Osteoblast (primary cell): ENCODE measurements around the gene TFIP11. TPM values are rescaled to one million over a fixed set of nuclear protein-coding genes. Genes with fewer than 3 reads are reported as not detected.

Experiments
- DNase-seq: peaks from one replicate; pipeline ENCODE4 v3.0.0; 2011; ENCODE audit warnings: low spot score, mixed read lengths; ENCODE audit not compliant: insufficient read length; ENCODE audit errors: missing footprints
- H2AFZ ChIP-seq: 2 replicates; pipeline ENCODE4 v1.6.0; 2011; ENCODE audit warnings: mild to moderate bottlenecking, low read length
- H3K27ac ChIP-seq: 2 replicates; pipeline ENCODE4 v1.5.1; 2011; ENCODE audit warnings: mild to moderate bottlenecking, low read depth, low read length, moderate library complexity
- H3K27me3 ChIP-seq: 2 replicates; pipeline ENCODE4 v1.6.0; 2012; ENCODE audit warnings: mild to moderate bottlenecking, control low read depth, inconsistent platforms, low read length, moderate library complexity; ENCODE audit not compliant: insufficient read depth
- H3K36me3 ChIP-seq: 2 replicates; pipeline ENCODE4 v1.5.1; 2011; ENCODE audit warnings: mild to moderate bottlenecking, low read length, control low read depth, moderate library complexity; ENCODE audit not compliant: insufficient read depth
- H3K4me1 ChIP-seq: 2 replicates; pipeline ENCODE4 v1.5.1; 2011; ENCODE audit warnings: mild to moderate bottlenecking, low read length, control low read depth, moderate library complexity; ENCODE audit not compliant: insufficient read depth
- H3K4me2 ChIP-seq: 2 replicates; pipeline ENCODE4 v1.6.0; 2011; ENCODE audit warnings: mild to moderate bottlenecking, low read length; ENCODE audit not compliant: insufficient read depth
- H3K4me3 ChIP-seq: fragments of 200-600 bp; sonication (generic); 3 replicates; pipeline ENCODE4 v1.5.1; 2012; ENCODE audit warnings: mild to moderate bottlenecking, low read length, inconsistent platforms; ENCODE audit not compliant: insufficient read depth
- H3K79me2 ChIP-seq: 2 replicates; pipeline ENCODE4 v1.6.0; 2012; ENCODE audit warnings: mild to moderate bottlenecking, low read length, control low read depth, inconsistent platforms; ENCODE audit not compliant: insufficient read depth
- H3K9me3 ChIP-seq: 2 replicates; pipeline ENCODE4 v1.5.1; 2011; ENCODE audit warnings: low read depth, low read length, control low read depth
- H4K20me1 ChIP-seq: 2 replicates; pipeline ENCODE4 v1.6.0; 2012; ENCODE audit warnings: mild to moderate bottlenecking, low read length, control low read depth; ENCODE audit not compliant: insufficient read depth
- total RNA-seq: library from RNA; depleted of rRNA; stranded (reverse); fragments of >200 nt; gene quantifications from 2 replicates; pipeline ENCODE4 v1.2.3, GENCODE V29; 2012
- TF ChIP-seq, protein P1 (sequence below): IDR thresholded peaks from 2 replicates; pipeline ENCODE4 v1.5.1; 2011; ENCODE audit warnings: mild to moderate bottlenecking, low read depth, low read length, moderate library complexity; ENCODE audit errors: extremely low read depth

Gene TFIP11
- total RNA-seq, 1 donor = 34.7 TPM

DNA sequence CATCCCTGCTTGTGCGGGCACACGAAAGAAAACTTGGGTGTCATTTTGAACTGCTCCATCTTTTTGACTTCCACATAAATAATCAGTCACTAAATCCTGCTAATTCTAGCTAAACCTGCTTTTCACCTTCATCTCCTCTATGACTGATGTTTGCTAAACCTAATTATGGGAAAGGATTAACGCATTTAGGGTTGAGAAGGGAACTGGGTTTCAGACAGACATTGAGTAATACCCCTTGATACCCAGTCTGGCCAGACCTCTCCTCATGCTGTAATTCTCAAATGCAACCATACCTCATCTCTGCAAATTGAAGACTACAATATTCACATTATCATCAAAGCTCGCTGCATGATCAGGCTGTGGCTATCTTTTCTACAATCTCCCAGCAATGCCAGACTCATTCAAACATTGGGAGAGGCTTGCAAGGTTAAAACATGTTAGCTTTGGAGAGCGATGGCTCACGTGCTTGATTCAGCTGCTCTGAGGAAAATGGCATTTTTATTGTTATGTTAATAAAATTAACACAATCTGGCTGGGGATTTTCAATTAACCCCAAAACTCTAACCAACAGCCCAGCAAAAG lies 31.1 kb downstream of the TFIP11 start:
- H3K36me3 ChIP-seq = no peaks in the 10 kb centered on the region
- no peak overlapping the region for H3K27ac ChIP-seq
- TF ChIP-seq, protein P1, sequence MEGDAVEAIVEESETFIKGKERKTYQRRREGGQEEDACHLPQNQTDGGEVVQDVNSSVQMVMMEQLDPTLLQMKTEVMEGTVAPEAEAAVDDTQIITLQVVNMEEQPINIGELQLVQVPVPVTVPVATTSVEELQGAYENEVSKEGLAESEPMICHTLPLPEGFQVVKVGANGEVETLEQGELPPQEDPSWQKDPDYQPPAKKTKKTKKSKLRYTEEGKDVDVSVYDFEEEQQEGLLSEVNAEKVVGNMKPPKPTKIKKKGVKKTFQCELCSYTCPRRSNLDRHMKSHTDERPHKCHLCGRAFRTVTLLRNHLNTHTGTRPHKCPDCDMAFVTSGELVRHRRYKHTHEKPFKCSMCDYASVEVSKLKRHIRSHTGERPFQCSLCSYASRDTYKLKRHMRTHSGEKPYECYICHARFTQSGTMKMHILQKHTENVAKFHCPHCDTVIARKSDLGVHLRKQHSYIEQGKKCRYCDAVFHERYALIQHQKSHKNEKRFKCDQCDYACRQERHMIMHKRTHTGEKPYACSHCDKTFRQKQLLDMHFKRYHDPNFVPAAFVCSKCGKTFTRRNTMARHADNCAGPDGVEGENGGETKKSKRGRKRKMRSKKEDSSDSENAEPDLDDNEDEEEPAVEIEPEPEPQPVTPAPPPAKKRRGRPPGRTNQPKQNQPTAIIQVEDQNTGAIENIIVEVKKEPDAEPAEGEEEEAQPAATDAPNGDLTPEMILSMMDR = no peak
- peaks cover 71% of the 10 kb centered on the region for H3K79me2 ChIP-seq
- no peaks in the 10 kb centered on the region for H3K9me3 ChIP-seq
- no peak overlapping the region for H3K4me3 ChIP-seq
- H3K4me1 ChIP-seq = peaks cover 40% of the 10 kb centered on the region
- no peaks in the 10 kb centered on the region for H4K20me1 ChIP-seq
- H3K4me2 ChIP-seq = no peak overlapping the region
- DNase-seq = no peak
- no peak overlapping the region for H2AFZ ChIP-seq
- H3K27me3 ChIP-seq = no peaks in the 10 kb centered on the region

DNA sequence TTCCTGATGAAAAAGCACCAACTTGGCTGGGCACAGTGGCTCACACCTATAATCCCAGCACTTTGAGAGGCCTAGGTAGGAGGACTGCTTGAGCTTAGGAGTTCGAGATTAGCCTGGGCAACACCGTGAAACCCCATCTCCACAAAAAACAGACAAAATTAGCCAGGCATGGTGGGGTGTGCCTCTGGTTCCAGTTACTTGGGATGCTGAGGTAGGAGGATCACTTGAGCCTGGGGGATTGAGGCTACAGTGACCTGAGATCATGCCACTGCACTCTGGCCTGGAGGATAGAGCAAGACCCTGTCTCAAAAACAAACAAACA lies 31.7 kb downstream of the TFIP11 start:
- Histone ChIP-seq H3K36me3 (peaks cover 4% of the 10 kb centered on the region), H4K20me1 (no peaks in the 10 kb centered on the region), H2AFZ (no peak overlapping the region), H3K27ac (no peak overlapping the region), H3K4me2 (peak overlapping the region; percentile 83), H3K79me2 (peaks cover 65% of the 10 kb centered on the region), H3K27me3 (no peaks in the 10 kb centered on the region), H3K4me3 (no peak overlapping the region), H3K4me1 (peaks cover 40% of the 10 kb centered on the region), H3K9me3 (no peaks in the 10 kb centered on the region)
- TF ChIP-seq, protein P1 = no peak
- no peak for DNase-seq

DNA sequence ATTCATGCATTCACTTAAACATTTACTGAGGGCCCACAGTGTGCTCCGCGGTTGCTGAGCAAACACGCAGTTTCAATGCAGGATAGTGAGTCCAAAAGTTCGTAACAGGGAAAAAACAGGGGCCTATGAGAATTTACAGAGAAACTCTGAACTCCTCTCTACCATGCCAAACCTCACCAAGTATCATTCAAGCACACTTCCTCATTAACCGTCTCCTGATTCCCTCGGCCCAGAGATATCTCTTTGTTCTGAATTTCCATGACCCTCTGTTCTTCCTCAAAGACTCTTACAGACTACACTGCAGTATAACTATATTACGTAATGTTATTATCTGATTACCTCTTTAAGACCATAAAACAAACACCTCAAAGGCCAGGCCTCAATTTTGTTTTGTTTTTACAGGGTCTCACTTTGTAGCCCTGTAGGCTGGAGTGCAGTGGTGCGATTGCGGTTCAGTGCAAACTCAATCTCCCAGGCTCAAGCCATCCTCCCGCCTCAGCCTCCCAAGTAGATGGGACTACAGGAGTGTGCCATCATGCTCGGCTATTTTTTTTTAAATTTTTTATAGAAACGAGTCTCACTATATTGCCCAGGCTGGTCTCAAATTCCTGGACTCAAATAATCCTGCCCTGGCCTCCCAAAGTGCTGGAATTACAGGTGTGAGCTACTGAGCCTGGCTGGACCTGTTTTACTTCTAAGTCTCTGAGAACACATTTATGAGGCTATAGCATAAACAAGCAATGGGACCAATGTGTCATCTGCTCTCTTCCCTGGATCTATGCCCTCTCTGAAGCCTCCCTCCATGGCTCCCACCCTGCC lies 32.3 kb downstream of the TFIP11 start:
- DNase-seq = no peak
- no peaks in the 10 kb centered on the region for H4K20me1 ChIP-seq
- H3K36me3 ChIP-seq = peaks cover 4% of the 10 kb centered on the region
- H3K4me2 ChIP-seq = peak overlapping the region; percentile 83
- peak overlapping the region; percentile 41 for H3K27ac ChIP-seq
- no peaks in the 10 kb centered on the region for H3K9me3 ChIP-seq
- H2AFZ ChIP-seq = peak overlapping the region; percentile 82
- H3K4me1 ChIP-seq = peaks cover 39% of the 10 kb centered on the region
- H3K4me3 ChIP-seq = peak overlapping the region; percentile 58
- TF ChIP-seq, protein P1 = no peak
- H3K79me2 ChIP-seq = peaks cover 65% of the 10 kb centered on the region
- H3K27me3 ChIP-seq = no peaks in the 10 kb centered on the region

DNA sequence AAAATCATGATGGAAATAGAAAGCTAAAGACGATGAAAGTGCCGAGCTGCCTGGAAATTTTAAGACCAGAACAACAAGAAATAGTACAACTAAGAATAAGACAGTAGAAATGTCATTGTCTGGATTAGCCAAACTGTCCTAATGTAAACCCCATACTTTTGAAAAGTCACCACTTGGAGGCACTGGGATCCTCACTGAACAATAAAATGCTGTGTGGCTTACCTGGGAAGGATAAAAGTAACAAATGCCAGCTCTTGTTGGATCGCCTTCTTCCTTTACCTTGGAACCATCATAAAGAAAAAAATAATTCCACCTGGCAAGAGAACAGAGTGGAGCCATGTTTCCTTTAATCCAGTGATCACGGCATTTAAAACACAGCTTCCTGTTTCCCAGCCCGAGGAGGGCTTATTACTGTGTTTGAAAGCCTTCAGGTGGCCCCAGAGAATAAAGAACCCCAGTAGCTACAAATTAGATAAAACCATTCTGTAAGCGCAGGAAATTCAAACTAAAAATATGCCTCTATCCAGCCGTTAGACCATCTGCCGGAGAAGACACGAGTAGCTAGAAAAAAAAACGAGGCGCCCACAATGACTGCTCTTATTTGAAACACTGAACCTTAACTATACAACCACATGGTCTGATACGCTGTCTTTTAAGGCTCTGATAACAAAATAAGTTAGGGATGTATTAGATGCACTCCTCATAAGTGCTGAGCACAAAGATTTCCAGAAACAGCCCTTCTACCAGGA lies 33.1 kb downstream of the TFIP11 start:
- Histone ChIP-seq H3K4me1 (peaks cover 31% of the 10 kb centered on the region), H4K20me1 (no peaks in the 10 kb centered on the region), H3K79me2 (peaks cover 61% of the 10 kb centered on the region), H3K36me3 (peaks cover 4% of the 10 kb centered on the region), H2AFZ (peak overlapping the region; percentile 82), H3K4me2 (peak overlapping the region; percentile 83), H3K9me3 (no peaks in the 10 kb centered on the region), H3K27ac (peak overlapping the region; percentile 41), H3K4me3 (peak overlapping the region; percentile 58), H3K27me3 (no peaks in the 10 kb centered on the region)
- DNase-seq = no peak
- TF ChIP-seq, protein P1 = no peak
